H1 (cell line): ENCODE measurements around the gene AGPAT2. TPM values are rescaled to one million over a fixed set of nuclear protein-coding genes. Genes with fewer than 3 reads are reported as not detected.

Experiments used
- CTCF ChIA-PET: fragments of 300-600 bp; sonication (Branson Sonifier 250); formaldehyde crosslinking; loops from one replicate; lab custom pipeline; 2021; ENCODE audit not compliant: partially characterized antibody; lab: Charles Lee
- POLR2A ChIA-PET: fragments of 300-600 bp; sonication (Branson Sonifier 250); formaldehyde crosslinking; loops from one replicate; lab custom pipeline; 2021; ENCODE audit warnings: inconsistent platforms; ENCODE audit not compliant: partially characterized antibody; lab: Charles Lee
- DNase-seq, 2 experiments: peaks; one replicate each; pipeline versions ENCODE4 v3.0.0 to v3.0.0-alpha.2; 2010 to 2022; ENCODE audit warnings: low spot score in 2 of 2, low read depth in 1 of 2, mixed read lengths in 1 of 2
- FAIRE-seq: peaks from 2 replicates; lab custom pipeline; 2011; peaks lifted over from hg19 to GRCh38; lab: Jason Lieb, UNC
- H2AFZ ChIP-seq: 2 replicates; pipeline ENCODE4 v1.8.1; 2012; ENCODE audit warnings: low read length, inconsistent platforms
- H2AK5ac ChIP-seq: 2 replicates; pipeline ENCODE4 v1.6.1; 2013; ENCODE audit warnings: low read depth, low read length
- H2BK120ac ChIP-seq: replicated peaks from 2 replicates; pipeline ENCODE3; 2013; ENCODE audit warnings: low read depth, low read length, inconsistent platforms
- H2BK12ac ChIP-seq: 2 replicates; pipeline ENCODE4 v1.6.1; 2013; ENCODE audit warnings: low read depth, low read length
- H2BK15ac ChIP-seq: 2 replicates; pipeline ENCODE4 v1.6.1; 2013; ENCODE audit warnings: low read length
- H2BK20ac ChIP-seq: 2 replicates; pipeline ENCODE4 v1.6.1; 2013; ENCODE audit warnings: low read length
- H2BK5ac ChIP-seq: 2 replicates; pipeline ENCODE4 v1.6.1; 2013; ENCODE audit warnings: low read depth, low read length
- H3K14ac ChIP-seq: 2 replicates; pipeline ENCODE4 v1.6.1; 2013; ENCODE audit warnings: inconsistent platforms; ENCODE audit not compliant: insufficient read length
- H3K18ac ChIP-seq: 2 replicates; pipeline ENCODE4 v1.6.1; 2013; ENCODE audit warnings: low read length; ENCODE audit errors: extremely low read depth
- H3K23ac ChIP-seq: 2 replicates; pipeline ENCODE4 v1.6.1; 2013; ENCODE audit warnings: inconsistent platforms; ENCODE audit not compliant: insufficient read length
- H3K23me2 ChIP-seq: 2 replicates; pipeline ENCODE4 v1.6.1; 2013; ENCODE audit warnings: low read depth, low read length
- H3K27ac ChIP-seq: 2 replicates; pipeline ENCODE4 v1.6.1; 2011; ENCODE audit warnings: low read depth, low read length, inconsistent platforms
- H3K27me3 ChIP-seq, 4 experiments: replicated peaks in 1 of 4; 1 replicate in 1 of 4; 2 replicates in 3 of 4; pipeline versions ENCODE4 v1.6.1 to v1.8.1; 2011 to 2013; ENCODE audit warnings: low read length in 3 of 4, mild to moderate bottlenecking in 3 of 4, inconsistent platforms in 2 of 4, mixed read lengths in 2 of 4, moderate library complexity in 1 of 4; ENCODE audit not compliant: control insufficient read depth in 3 of 4, insufficient read depth in 3 of 4; ENCODE audit errors: extremely low read depth in 1 of 4
- H3K36me3 ChIP-seq, 4 experiments: 2 replicates each; pipeline versions ENCODE4 v1.6.1 to v1.8.1; 2011 to 2013; ENCODE audit warnings: mild to moderate bottlenecking in 4 of 4, low read length in 3 of 4, moderate library complexity in 2 of 4, control low read depth in 1 of 4, inconsistent platforms in 1 of 4; ENCODE audit not compliant: insufficient read depth in 4 of 4, control insufficient read depth in 2 of 4
- H3K4ac ChIP-seq: replicated peaks from 2 replicates; pipeline ENCODE3; 2013; ENCODE audit warnings: low read length, low read depth, mixed read lengths, inconsistent platforms; ENCODE audit not compliant: insufficient read length
- H3K4me1 ChIP-seq, 4 experiments: replicated peaks in 1 of 4; 1 replicate in 1 of 4; 2 replicates in 3 of 4; pipeline versions ENCODE4 v1.6.1 to v1.8.1; 2011 to 2013; ENCODE audit warnings: low read length in 3 of 4, inconsistent platforms in 2 of 4, mixed read lengths in 1 of 4; ENCODE audit not compliant: insufficient read depth in 4 of 4, control insufficient read depth in 3 of 4
- H3K4me2 ChIP-seq, 2 experiments: 2 replicates each; pipeline versions ENCODE4 v1.6.1 to v1.8.1; 2011 to 2013; ENCODE audit warnings: low read depth in 2 of 2, low read length in 2 of 2, control low read depth in 1 of 2, inconsistent platforms in 1 of 2, mild to moderate bottlenecking in 1 of 2; ENCODE audit not compliant: insufficient read depth in 1 of 2
- H3K4me3 ChIP-seq, 4 experiments: fragments of 200-600, 300-600 bp in 1 of 4; sonication (generic), shearing (Covaris generic), sonication (Bioruptor Twin) in 1 of 4; 2 replicates each; pipeline versions ENCODE4 v1.5.1 to v1.8.1; 2011 to 2016; ENCODE audit warnings: low read length in 4 of 4, low read depth in 3 of 4, control low read depth in 2 of 4, inconsistent platforms in 2 of 4, mild to moderate bottlenecking in 2 of 4, mixed read lengths in 1 of 4, moderate library complexity in 1 of 4; ENCODE audit not compliant: insufficient read depth in 2 of 4; ENCODE audit errors: extremely low read depth in 1 of 4
- H3K56ac ChIP-seq: replicated peaks from 2 replicates; pipeline ENCODE3; 2013; ENCODE audit warnings: low read depth, mild to moderate bottlenecking, mixed read lengths, low read length, inconsistent platforms; ENCODE audit not compliant: insufficient read length
- H3K79me1 ChIP-seq: 2 replicates; pipeline ENCODE4 v1.6.1; 2013; ENCODE audit warnings: low read depth, low read length, control low read depth
- H3K79me2 ChIP-seq, 2 experiments: 2 replicates each; pipeline versions ENCODE4 v1.6.1 to v1.8.1; 2012 to 2013; ENCODE audit warnings: low read length in 2 of 2, mild to moderate bottlenecking in 2 of 2, inconsistent platforms in 1 of 2; ENCODE audit not compliant: insufficient read depth in 2 of 2, control insufficient read depth in 1 of 2
- H3K9ac ChIP-seq, 4 experiments: replicated peaks in 1 of 4; 1 replicate in 1 of 4; 2 replicates in 3 of 4; pipeline versions ENCODE4 v1.6.1 to v1.8.1; 2011 to 2013; ENCODE audit warnings: low read depth in 3 of 4, low read length in 3 of 4, control low read depth in 2 of 4, mild to moderate bottlenecking in 2 of 4, moderate library complexity in 2 of 4, inconsistent platforms in 1 of 4; ENCODE audit errors: extremely low read depth in 1 of 4
- H3K9me3 ChIP-seq, 2 experiments: 2 replicates each; pipeline versions ENCODE4 v1.6.1 to v1.8.1; 2012 to 2013; ENCODE audit warnings: mild to moderate bottlenecking in 2 of 2, moderate library complexity in 2 of 2, control low read depth in 1 of 2, inconsistent platforms in 1 of 2, low read depth in 1 of 2, low read length in 1 of 2, mixed read lengths in 1 of 2; ENCODE audit not compliant: insufficient read depth in 2 of 2
- H4K20me1 ChIP-seq, 2 experiments: replicated peaks in 1 of 2; 2 replicates each; pipeline versions ENCODE3 to v1.8.1; 2011 to 2013; ENCODE audit warnings: inconsistent platforms in 2 of 2, low read length in 2 of 2, mild to moderate bottlenecking in 1 of 2; ENCODE audit not compliant: insufficient read depth in 2 of 2, control insufficient read depth in 1 of 2
- H4K5ac ChIP-seq: 2 replicates; pipeline ENCODE4 v1.6.1; 2013; ENCODE audit warnings: low read length, low read depth, mixed read lengths, inconsistent platforms; ENCODE audit not compliant: insufficient read length
- H4K8ac ChIP-seq: 2 replicates; pipeline ENCODE4 v1.8.0; 2013; ENCODE audit warnings: mild to moderate bottlenecking, moderate library complexity, low read length, inconsistent platforms; ENCODE audit not compliant: insufficient read depth; ENCODE audit errors: extremely low read depth
- H4K91ac ChIP-seq: replicated peaks from 2 replicates; pipeline ENCODE3; 2013; ENCODE audit warnings: low read length, mixed read lengths, inconsistent platforms; ENCODE audit not compliant: insufficient read length
- CTBP2 ChIP-seq: IDR thresholded peaks from 2 replicates; pipeline ENCODE4 v1.7.0; 2011; ENCODE audit warnings: borderline replicate concordance, mild to moderate bottlenecking, moderate library complexity, mixed read lengths, low read length; ENCODE audit not compliant: insufficient read depth, insufficient read length
- EZH2 ChIP-seq: fragments of 200-600 bp; sonication (generic); IDR thresholded peaks from 2 replicates; pipeline ENCODE4 v1.7.1; 2012; ENCODE audit warnings: low read depth, mild to moderate bottlenecking, moderate library complexity, low read length, inconsistent platforms; ENCODE audit not compliant: severe bottlenecking
- HDAC6 ChIP-seq: IDR thresholded peaks from one replicate; pipeline ENCODE4 v1.7.1; 2012; ENCODE audit warnings: low read depth, mild to moderate bottlenecking, inconsistent platforms, low read length, moderate library complexity
- POLR2A ChIP-seq, 2 experiments: IDR thresholded peaks; 1 replicate in 1 of 2; 2 replicates in 1 of 2; pipeline ENCODE4 v1.6.1; 2011; ENCODE audit warnings: low read depth in 2 of 2, low read length in 2 of 2, mild to moderate bottlenecking in 2 of 2; ENCODE audit errors: control extremely low read depth in 1 of 2
- RXRA ChIP-seq: IDR thresholded peaks from 2 replicates; pipeline ENCODE4 v1.6.1; 2011; ENCODE audit warnings: low read depth, mild to moderate bottlenecking, low read length, moderate library complexity; ENCODE audit not compliant: insufficient read depth
- WGBS, 2 experiments: shearing (Covaris generic) in 1 of 2; methylation state at CpG; one replicate each; pipeline versions ENCODE4 v1.1.6 to v1.1.7; 2013 to 2015; ENCODE audit warnings: low lambda C conversion rate in 2 of 2, mixed read lengths in 2 of 2, inconsistent platforms in 1 of 2, low coverage in 1 of 2, missing lambda C conversion rate in 1 of 2; ENCODE audit not compliant: insufficient replicate concordance in 2 of 2, insufficient coverage in 1 of 2, insufficient read length in 1 of 2; ENCODE audit errors: extremely low coverage in 1 of 2, missing lambda C conversion rate in 1 of 2; 5-methylcytosine and 5-hydroxymethylcytosine counted together
- polyA plus RNA-seq, 7 experiments: library from polyadenylated mRNA; depleted of rRNA in 3 of 7; stranded (reverse) in 5 of 7; unstranded in 2 of 7; fragments of >200 nt in 5 of 7; fragments of 200-250 nt in 2 of 7; gene quantifications; 1 replicate in 5 of 7; 2 replicates in 1 of 7; 4 replicates in 1 of 7; pipeline versions ENCODE4 v1.2.1 to v1.2.3, GENCODE V29; 2011 to 2013; ENCODE audit warnings: missing spikeins in 2 of 7, mixed read lengths in 2 of 7
- total RNA-seq: library from RNA; stranded (reverse); fragmentation: NEBNext Ultra II Directional; extraction: Animal tissue kit (Norgen Biotek cat#: 25700); gene quantifications from 2 replicates; pipeline ENCODE4 v1.2.1, GENCODE V29; 2021
- TF ChIP-seq, protein P1 (sequence below): IDR thresholded peaks from 2 replicates; pipeline ENCODE4 v1.6.1; 2012; ENCODE audit warnings: inconsistent platforms
- TF ChIP-seq, protein P2 (sequence below): IDR thresholded peaks from 2 replicates; pipeline ENCODE4 v1.6.1; 2011; ENCODE audit warnings: low read length, improper control_type of control experiment
- TF ChIP-seq, protein P3 (sequence below): IDR thresholded peaks from 2 replicates; pipeline ENCODE4 v1.6.1; 2012; ENCODE audit warnings: inconsistent platforms

AGPAT2 gene
- total and polyA plus RNA-seq, 2 of the 8 experiments (the other 6 are each of a cell fraction or from before 2014, with no cell fraction given): 31.6 to 37.6 TPM

DNA sequence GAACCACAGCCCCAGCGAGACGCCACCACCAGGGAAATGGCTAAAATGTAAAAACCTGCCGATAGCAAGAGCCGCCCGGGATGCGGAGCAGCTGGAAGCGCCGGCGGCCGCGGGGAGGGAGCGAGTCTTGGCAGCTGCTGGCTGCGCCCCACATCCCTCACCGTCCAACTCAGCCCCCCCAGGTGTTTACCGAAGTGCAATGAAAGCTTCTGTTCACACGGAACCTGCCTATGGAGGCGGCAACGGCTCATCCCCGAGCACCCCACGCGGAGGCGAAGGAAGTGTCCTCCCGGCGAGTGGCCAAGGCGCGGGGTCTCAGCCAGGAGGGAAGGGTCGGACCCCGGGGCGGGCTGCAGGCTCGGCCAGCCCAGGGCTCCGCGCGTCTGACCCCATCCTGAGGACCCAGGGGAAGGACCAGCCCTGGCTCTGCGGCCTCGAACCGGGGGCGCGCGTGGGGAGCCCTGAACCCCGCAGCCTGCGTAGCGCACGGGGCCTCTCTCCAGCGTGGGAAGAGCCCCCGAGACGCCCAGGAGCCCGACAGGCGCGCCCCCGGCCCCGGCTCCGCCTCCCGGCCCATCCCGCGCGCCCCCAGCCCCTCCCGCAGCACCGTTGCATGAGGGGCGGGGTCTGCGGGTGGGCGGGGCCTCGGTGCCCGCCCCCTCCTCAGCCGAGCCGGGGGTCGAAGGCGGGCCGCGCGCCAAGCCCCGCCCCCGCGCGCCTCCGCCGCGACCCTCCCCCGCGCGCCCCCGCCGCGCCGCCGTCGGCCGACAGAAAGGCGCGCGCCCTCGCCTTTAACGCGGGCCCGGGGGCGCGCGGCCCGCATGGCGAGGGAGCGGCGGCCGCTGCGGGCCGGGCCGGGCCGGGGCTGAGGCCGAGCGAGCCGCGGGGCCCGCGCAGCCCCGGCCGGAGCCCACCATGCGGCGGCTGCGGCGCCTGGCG lies 24.8 kb upstream of the AGPAT2 start, which contains the start of gene DIPK1B:
TSS of gene DIPK1B (plus strand) at position 822 of the 939 bp plus-strand sequence. CDS start at position 916, 94 bp downstream.
- no peak within 1 kb of the TSS for H3K56ac ChIP-seq
- 3% methylated on average over 29 of the region's 119 CpGs; no CpG with 5 or more reads in 1 of the 2 experiments for WGBS, 2 experiments
- CTCF ChIA-PET: interaction anchor here (1.0 to 1.8 kb wide), 3 partner anchors 10 to 17 kb away, joined by 3 to 6 read pairs (median 5); no protein-coding TSS in a partner anchor
- no peak within 1 kb of the TSS for H2BK12ac ChIP-seq
- no peak within 1 kb of the TSS for H3K23ac ChIP-seq
- no peaks in the 10 kb centered on the region for H3K36me3 ChIP-seq
- H3K27ac ChIP-seq: no peak within 1 kb of the TSS; the same call in 1 of the 2 replicates
- H2AFZ ChIP-seq: peak within 1 kb of the TSS; percentile 41; the same call in 1 of the 2 replicates
- peak within 1 kb of the TSS; percentile 80 to 90 for H3K4me2 ChIP-seq
- H4K8ac ChIP-seq: no peak within 1 kb of the TSS
- no peak within 1 kb of the TSS for H3K14ac ChIP-seq
- peak within 1 kb of the TSS; percentile 19 for H3K18ac ChIP-seq
- H2BK5ac ChIP-seq: no peak within 1 kb of the TSS
- H2BK120ac ChIP-seq: no peak within 1 kb of the TSS
- peaks cover 0 to 11% of the 10 kb centered on the region in 2 experiments; a peak in 1 of 4 replicates for H3K79me2 ChIP-seq
- H3K79me1 ChIP-seq: peaks cover 19% of the 10 kb centered on the region
- H3K4me3 ChIP-seq: peak within 1 kb of the TSS; percentile 65 to 94 (median 78)
- peaks cover 3% of the 10 kb centered on the region; the same call in 1 of the 2 replicates for H3K23me2 ChIP-seq
- H3K9me3 ChIP-seq: no peaks in the 10 kb centered on the region
- FAIRE-seq: no peak
- H3K27me3 ChIP-seq: peaks cover 0 to 4% (median 3%) of the 10 kb centered on the region in 4 experiments; a peak in 4 of 7 replicates
- H2BK15ac ChIP-seq: peak within 1 kb of the TSS; percentile 88; the same call in 1 of the 2 replicates
- peak in 1 of 2 experiments; percentile 86 for DNase-seq
- H3K4me1 ChIP-seq: peaks cover 0 to 12% (median 6%) of the 10 kb centered on the region in 4 experiments; a peak in 5 of 7 replicates
- POLR2A ChIA-PET: interaction anchor here (4.7 to 11.2 kb wide), 2 partner anchors 10 to 20 kb away, joined by 46 to 223 read pairs; no protein-coding TSS in a partner anchor
- H4K20me1 ChIP-seq: peaks cover 11 to 13% of the 10 kb centered on the region in 2 experiments
- no peak within 1 kb of the TSS for H3K4ac ChIP-seq
- no peak within 1 kb of the TSS for H4K91ac ChIP-seq
- H3K9ac ChIP-seq: peak within 1 kb of the TSS; percentile 20 to 84 (median 54)
- H4K5ac ChIP-seq: peak within 1 kb of the TSS; percentile 42
- H2AK5ac ChIP-seq: peak within 1 kb of the TSS; percentile 53; the same call in 1 of the 2 replicates
- H2BK20ac ChIP-seq: no peak within 1 kb of the TSS
- TF ChIP-seq CTBP2: no peak
- no peak; a peak in 1 of 3 replicates for TF ChIP-seq POLR2A (IDR thresholded peaks at IDR 0.05; ENCODE audit: control extremely low read depth in 1 of 2, low read depth in 2 of 2, low read length in 2 of 2)
- no peak for TF ChIP-seq HDAC6
- TF ChIP-seq, protein P1, sequence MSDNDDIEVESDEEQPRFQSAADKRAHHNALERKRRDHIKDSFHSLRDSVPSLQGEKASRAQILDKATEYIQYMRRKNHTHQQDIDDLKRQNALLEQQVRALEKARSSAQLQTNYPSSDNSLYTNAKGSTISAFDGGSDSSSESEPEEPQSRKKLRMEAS: no peak
- TF ChIP-seq RXRA: no peak
- TF ChIP-seq EZH2: no peak
- TF ChIP-seq, protein P2, sequence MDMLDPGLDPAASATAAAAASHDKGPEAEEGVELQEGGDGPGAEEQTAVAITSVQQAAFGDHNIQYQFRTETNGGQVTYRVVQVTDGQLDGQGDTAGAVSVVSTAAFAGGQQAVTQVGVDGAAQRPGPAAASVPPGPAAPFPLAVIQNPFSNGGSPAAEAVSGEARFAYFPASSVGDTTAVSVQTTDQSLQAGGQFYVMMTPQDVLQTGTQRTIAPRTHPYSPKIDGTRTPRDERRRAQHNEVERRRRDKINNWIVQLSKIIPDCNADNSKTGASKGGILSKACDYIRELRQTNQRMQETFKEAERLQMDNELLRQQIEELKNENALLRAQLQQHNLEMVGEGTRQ: no peak
- TF ChIP-seq, protein P3, sequence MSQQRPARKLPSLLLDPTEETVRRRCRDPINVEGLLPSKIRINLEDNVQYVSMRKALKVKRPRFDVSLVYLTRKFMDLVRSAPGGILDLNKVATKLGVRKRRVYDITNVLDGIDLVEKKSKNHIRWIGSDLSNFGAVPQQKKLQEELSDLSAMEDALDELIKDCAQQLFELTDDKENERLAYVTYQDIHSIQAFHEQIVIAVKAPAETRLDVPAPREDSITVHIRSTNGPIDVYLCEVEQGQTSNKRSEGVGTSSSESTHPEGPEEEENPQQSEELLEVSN: no peak
